ENCODE data around the gene CMSS1.
"Not testable (repeated sequence)": the region's sequence is repeated elsewhere in the genome, so short reads cannot be mapped to it uniquely, and the experiment has no call there.

Gene CMSS1

GRCh38 chr3:100209169-100209568 lies 391.5 kb downstream of the CMSS1 start:
- DNase-seq = no peak

DNA sequence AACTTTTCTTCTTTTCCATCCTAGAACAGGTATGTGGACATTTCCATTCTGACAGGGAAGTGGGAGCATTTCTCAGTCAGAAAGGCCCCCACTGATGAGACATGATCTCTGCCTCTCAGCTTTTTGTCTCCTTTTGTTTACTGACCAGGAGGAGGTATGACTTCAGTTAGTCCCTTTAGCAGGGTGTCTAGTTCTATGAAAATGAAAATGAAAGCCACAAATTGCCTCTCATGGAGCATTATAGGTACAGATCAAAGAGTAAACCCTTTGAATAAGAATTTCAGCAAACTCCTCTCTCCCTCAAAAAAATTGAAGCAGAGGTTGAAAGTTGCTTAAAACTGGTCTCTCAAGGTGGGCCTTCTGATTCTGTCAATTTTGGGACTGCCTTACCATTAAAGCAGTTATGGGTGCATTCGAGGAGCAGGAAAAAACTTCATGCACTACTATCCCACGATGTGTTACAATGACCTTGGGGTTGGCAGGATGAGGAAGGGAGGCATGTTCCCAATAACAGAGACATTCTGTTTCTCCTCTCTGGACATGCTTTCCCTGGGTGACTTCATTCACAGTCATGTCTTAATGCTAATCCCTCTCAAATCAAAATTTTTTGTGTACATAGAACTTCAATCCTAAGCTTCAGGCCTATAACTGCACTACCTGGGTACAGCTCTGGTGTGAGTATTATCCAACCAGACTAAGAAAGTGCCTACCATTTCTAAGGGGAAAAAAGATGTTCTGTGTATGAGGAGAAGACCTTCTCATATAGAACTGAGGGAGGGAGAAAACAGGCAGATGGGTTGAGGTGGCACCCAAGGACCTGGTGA lies 392.5 kb downstream of the CMSS1 start:
- DNase-seq = no peak

DNA sequence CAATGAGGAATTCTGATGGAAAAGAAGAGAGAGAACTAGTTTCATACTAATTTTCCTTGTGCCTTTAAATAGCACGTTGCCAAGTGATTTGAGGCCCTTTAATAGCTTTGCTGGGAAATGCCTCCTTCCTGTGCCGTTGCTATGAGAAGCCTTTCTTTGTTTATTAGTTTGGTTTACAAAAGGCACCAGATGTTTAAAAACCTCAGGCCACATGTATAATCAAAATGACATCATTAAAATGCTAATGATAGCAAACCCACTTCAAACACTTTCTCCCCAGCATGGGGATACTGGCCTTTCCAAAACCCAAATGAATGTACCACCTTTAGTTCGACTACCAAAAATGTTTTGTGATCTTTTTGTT lies 393.1 kb downstream of the CMSS1 start:
- no peak for DNase-seq

DNA sequence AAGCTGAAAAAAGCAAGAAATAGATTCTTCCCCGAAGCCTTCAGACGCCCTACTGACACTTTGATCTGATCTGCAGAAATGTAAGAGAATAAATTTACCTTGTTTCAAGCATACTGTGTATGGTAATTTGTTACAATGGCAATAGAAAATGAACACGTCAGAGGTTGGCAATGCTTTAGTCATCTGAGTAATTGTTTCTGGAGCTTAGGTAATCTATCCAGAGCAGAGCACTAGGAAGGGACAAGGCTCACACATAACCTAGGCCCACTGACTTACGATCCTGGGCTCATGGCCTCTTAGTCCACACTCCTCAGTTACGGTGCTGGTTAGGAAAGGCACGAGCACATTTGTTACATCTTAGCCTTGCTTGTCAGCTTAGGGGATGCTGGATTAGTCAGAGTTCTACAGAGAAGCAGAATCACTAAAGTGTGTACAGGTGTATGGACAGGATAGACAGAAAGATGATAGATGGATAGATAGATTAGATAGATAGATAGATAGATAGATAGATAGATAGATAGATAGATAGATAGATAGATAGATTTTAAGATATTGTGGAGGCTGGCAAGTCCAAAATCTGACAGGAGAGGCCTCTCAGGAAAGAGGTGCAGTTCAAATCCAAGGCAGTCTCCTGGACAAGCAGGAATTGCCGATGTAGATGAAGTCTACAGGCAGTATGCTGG lies 396.4 kb downstream of the CMSS1 start:
- no peak for DNase-seq

DNA sequence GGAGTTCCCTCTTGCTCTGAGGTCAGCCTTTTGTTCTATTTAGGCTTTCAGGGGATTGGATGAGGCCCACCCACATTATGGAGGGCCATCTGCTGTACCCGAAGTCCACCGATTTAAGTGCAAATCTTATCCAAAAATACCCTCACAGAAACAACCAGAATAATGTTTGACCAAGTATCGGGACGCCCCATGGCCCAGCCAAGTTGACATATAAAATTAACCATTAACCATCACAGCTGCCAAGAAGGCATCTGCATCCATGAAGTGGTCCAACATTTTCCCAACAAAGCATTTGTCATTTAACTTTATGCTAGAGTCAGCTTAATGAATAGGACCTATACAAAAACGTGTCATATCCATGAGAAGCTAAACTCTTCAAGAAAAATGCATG lies 396.9 kb downstream of the CMSS1 start:
- no peak for DNase-seq

DNA sequence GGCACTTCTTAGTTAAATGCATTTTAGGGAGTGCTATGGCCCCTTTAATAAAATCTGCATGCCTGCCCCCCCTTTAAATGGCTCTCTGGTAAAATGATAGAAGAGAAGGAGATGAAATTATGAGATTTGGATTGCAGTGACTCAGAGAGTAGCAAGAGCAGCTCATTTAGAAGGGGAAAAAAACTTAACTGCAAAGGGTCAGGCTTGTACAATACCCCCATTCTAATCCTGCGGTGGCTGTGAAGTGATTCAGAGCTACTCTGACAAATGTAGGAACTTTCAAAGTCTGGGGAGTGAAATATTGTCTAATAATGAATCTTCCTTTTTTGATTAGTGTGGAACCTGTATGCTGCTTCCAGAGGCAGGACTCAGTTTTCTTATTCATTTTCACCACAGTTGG lies 399.1 kb downstream of the CMSS1 start:
- no peak for DNase-seq

DNA sequence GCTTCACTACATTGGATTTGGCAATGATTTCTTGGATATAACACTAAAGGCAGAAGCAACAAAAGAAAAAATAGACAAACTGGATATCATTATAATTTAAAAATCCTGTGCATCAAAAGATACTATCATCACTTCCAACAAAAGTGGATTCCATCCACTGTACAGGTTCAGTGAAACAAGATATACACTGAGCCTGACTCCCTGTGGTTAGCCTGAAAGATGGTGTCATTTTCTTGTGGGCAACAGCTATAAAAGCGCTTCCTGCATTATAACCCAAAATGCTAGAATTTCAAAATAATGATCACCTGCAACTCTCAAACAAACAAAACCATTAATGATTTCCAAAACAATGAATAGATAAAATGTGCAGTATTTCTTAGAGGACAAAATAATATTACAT lies 403.5 kb downstream of the CMSS1 start:
- DNase-seq = no peak

DNA sequence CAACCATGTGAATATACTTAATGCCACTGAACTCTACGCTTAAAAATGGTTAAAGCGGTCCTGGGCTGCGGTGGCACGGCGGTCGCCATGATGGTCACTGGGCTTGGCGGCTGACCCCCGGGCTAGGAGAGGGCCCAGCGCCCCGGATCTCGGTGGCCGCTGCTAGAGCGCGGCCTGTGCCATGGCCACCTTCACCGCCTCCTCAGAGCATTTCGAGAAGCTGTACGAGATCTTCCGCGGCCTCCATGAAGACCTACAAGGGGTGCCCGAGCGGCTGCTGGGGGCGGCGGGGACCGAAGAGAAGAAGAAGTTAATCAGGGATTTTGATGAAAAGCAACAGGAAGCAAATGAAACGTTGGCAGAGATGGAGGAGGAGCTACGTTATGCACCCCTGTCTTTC lies 407.5 kb downstream of the CMSS1 start:
- DNase-seq = no peak

- no peak for DNase-seq
Measured at GRCh38 chr3:100225883-100226282, 408.2 kb downstream of the CMSS1 start.

GRCh38 chr3:100226712-100227429 lies 409.2 kb downstream of the CMSS1 start:
- DNase-seq = no peak

DNA sequence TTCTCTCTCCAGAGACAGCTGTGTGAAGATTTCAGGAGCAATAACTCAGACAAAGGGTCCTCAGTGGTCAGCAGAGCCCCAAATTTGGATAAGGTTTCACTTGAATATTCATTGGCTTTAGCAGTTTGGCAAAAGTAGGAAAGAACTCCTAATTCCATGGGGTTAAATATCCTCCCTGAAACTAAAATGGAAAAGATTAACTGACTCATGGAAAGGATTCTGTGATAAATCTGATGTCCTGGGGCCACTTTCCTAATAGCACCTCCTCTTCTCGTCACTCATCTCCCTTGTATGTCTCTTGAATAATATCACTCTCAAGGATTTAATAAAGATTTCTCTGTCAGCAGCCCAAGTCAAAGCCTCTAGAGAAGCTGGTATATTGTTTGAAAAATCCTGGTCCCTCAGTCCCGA lies 409.9 kb downstream of the CMSS1 start:
- DNase-seq = no peak

GRCh38 chr3:100228247-100228646 lies 410.6 kb downstream of the CMSS1 start:
- no peak for DNase-seq

DNA sequence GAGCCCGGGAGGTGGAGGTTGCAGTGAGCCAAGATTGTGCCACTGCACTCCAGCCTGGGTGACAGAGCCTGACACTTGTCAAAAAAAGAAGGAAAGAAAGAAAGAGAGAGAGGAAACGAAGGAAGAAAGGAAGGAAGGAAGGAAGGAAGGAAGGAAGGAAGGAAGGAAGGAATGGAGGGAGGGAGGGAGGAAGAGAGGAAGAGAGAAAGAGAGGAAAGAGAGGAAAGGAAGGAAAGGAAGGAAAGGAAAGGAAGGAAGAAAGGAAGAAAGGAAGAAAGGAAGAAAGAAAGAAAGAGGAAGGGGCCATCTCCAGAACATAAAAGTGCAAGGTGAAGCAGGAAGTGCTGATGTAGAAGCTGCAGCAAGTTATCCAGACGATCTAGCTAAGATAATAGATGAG lies 411.5 kb downstream of the CMSS1 start:
- DNase-seq = not testable (repeated sequence)

GRCh38 chr3:100230710-100231109 lies 413.0 kb downstream of the CMSS1 start:
- no peak for DNase-seq

Measured in activated effector memory CD4-positive, alpha-beta T cell treated with anti-CD3 and anti-CD28 coated beads, Interleukin-2, amount 50 U/mL, for 16 hours (primary cell).